ENCODE results near the gene FXN.

Gene FXN

DNA sequence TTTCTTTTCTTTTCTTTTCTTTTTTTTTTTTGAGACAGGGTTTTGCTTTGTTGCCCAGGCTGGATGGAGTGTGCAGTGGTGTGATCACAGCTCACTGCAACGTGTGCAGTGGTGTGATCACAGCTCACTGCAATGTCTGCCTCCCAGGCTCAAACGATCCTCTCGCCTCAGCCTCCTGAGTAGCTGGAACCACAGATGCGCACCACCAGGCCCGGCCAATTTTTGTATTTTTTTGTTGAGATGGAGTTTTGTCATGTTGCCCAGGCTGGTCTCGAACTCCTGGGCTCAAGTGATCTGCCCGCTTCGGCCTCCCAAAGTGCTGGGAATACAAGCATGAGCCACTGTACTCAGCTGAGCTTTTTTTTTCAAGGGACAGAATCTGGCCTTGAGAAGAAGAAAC lies 101.8 kb downstream of the FXN start:
- DNase-seq (ENCODE audit: low read depth, low spot score), result no peak

DNA sequence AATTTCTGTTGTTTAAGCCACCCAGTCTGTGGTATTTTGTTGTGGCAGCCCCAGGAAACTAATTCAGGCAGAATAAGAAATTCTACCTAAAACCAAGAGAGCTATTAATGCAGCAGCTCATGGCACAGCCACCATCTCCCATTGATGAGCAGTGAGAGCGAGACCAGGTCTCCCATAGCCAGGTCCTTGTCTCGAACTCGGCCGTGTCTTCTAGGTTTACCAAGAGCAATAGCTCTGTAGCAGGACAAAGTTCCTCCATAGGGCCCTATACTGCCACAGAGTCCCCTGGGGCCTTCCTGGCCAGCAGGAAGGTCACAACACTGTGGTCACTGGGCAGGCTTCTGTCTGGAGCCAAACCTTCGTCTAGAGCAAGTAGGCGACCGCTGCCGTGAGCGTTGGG lies 104.0 kb downstream of the FXN start:
- no peak for DNase-seq (ENCODE audit: low read depth, low spot score)

- no peak for DNase-seq (ENCODE audit: low read depth, low spot score)
These were observed 104.7 kb downstream of the FXN start for GRCh38 chr9:69140123-69140735.

- DNase-seq (ENCODE audit: low read depth, low spot score), result no peak
These were observed 106.3 kb downstream of the FXN start for GRCh38 chr9:69141851-69142250.

GRCh38 chr9:69143291-69143690 lies 107.7 kb downstream of the FXN start:
- no peak for DNase-seq (ENCODE audit: low read depth, low spot score)

DNA sequence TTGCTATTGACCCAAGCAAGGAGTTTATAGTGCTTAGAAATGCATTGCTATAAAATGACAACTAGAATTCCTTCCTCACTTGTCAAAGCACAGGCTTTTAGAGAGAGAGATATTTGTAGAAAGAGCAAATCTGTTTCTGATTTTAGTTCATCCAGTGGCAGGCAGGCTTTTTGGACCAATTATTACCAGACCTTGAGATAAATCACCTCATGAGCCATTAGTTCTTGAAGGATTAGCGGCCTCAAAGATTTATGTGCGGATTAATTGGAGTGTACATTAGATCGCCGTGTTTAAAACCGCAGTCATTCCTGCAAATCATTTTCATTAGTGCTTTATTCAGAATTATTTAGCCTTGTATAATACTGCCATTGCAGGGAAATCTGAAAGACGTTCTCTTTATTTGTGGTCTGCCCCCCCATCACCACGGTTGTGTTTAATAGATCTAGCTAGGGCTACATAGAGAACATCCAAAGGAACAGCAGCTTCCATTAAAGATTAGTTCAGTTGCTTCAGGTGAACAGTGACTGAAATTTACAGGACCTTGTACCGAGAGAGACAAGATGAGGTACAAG lies 109.7 kb downstream of the FXN start:
- no peak for DNase-seq (ENCODE audit: low read depth, low spot score)

DNA sequence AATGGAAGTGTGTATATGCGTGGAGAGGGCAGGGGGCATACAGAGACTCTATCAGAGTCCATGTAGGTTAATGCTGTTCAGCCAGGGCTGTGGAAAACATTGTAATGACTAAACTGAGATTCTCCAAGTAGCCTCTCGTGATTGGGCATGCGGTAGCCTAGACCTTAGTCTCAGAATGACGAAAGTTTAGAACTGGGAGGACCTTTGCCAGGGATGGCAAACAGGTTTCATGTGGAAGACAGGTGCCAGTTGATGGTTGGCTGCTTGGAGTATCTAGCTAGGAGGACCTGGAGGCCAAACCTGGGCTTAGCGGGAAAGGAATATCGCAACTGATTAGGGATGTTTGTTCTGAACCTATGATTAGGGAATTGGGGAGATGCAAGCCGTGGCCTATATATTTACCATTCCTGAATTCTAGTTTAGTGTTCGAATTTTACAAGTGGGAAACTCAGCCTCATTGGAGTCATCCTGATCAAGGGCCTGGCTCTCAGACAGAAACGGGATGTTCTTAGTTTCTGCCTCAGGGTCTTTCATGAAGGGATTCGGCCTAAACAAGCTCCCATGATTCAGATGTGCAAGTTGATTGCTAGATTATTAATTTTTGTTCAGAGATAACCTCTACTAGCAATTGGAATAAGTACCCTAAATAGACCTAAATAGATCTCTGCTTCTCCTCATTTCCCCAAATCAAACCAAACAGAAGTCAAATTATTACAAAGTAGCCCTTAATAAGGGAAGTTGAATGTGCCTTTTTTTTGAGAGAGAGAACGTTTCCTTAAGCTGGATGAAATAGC lies 111.7 kb downstream of the FXN start:
- DNase-seq (ENCODE audit: low read depth, low spot score), result no peak

DNA sequence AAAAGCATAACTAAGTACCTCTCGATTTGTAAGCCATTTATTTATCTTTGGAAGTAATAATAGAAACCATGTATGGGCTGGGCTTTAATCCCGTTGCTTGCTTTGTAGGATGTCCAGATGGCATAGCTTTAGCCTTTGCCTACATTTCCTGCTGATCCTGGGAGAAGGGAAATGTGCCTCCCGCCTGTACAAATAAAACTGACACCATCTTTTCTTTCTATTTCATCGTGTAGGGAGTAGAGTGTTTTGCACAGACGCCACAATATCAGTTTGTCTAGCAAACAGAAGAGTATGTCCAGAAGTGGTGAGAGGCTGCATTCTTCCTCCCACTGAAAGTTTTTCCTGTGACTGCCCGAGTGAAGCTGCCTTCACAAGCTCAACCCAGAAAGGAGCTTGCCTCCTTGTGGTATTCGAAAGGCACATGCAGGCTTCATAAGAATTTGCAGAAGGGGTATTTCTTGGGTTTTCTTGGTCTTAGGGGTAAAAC lies 113.8 kb downstream of the FXN start:
- DNase-seq (ENCODE audit: low read depth, low spot score), result peak; percentile 45
